ENCODE results near the gene TTC7B. TPM values are rescaled to one million over a fixed set of nuclear protein-coding genes. Genes with fewer than 3 reads are reported as not detected.

The TTC7B gene
- total RNA-seq, 4 donors from 2014 or later: 3.3 to 18.1 (median 10.0) TPM

GRCh38 chr14:90610346-90611040 lies 205.7 kb downstream of the TTC7B start:
- TF ChIP-seq CTCF (IDR thresholded peaks at IDR 0.05): no peak
- no peak for TF ChIP-seq POLR2A (IDR thresholded peaks at IDR 0.05)
- no peaks in the 10 kb centered on the region for H3K27me3 ChIP-seq
- 87 to 92% methylated on average over 10 of the region's 10 CpGs for WGBS, 2 donors
- H3K4me1 ChIP-seq: peaks cover 0 to 20% (median 0%) of the 10 kb centered on the region in 3 donors
- no peaks in the 10 kb centered on the region for H3K36me3 ChIP-seq
- H3K4me3 ChIP-seq: no peak overlapping the region
- no peak for DNase-seq
- no peaks in the 10 kb centered on the region for H3K9me3 ChIP-seq
- H3K27ac ChIP-seq: no peak overlapping the region
- intact Hi-C loops (cut with DNase I): no loop called here

GRCh38 chr14:90609376-90609775 lies 206.9 kb downstream of the TTC7B start:
- intact Hi-C loops (cut with DNase I): no loop called here
- Histone ChIP-seq H3K27ac (peak overlapping the region in 1 of 4 donors; percentile 10), H3K36me3 (no peaks in the 10 kb centered on the region), H3K9me3 (no peaks in the 10 kb centered on the region), H3K4me3 (no peak overlapping the region), H3K27me3 (no peaks in the 10 kb centered on the region), H3K4me1 (peaks cover 0 to 20% (median 0%) of the 10 kb centered on the region in 3 donors)
- 15 to 42% methylated on average over 2 of the region's 2 CpGs for WGBS, 2 donors
- TF ChIP-seq POLR2A (IDR thresholded peaks at IDR 0.05) (no peak), CTCF (IDR thresholded peaks at IDR 0.05) (no peak)
- DNase-seq: no peak

- no peak overlapping the region for H3K4me3 ChIP-seq
- TF ChIP-seq CTCF (IDR thresholded peaks at IDR 0.05): no peak
- TF ChIP-seq POLR2A (IDR thresholded peaks at IDR 0.05): no peak
- DNase-seq: no peak
- H3K36me3 ChIP-seq: no peaks in the 10 kb centered on the region
- H3K9me3 ChIP-seq: no peaks in the 10 kb centered on the region
- no peaks in the 10 kb centered on the region for H3K27me3 ChIP-seq
- intact Hi-C loops (cut with DNase I): no loop called here
- WGBS, 2 donors: 70 to 89% methylated on average over 5 to 7 of the region's 7 CpGs
- peaks cover 0 to 20% (median 0%) of the 10 kb centered on the region in 3 donors for H3K4me1 ChIP-seq
- H3K27ac ChIP-seq: peak overlapping the region in 1 of 4 donors; percentile 10
Observed at GRCh38 chr14:90608929-90609341, 207.3 kb downstream of the TTC7B start.

GRCh38 chr14:90608281-90608680 lies 207.9 kb downstream of the TTC7B start:
- no peaks in the 10 kb centered on the region for H3K27me3 ChIP-seq
- TF ChIP-seq POLR2A (IDR thresholded peaks at IDR 0.05) (no peak), CTCF (IDR thresholded peaks at IDR 0.05) (no peak)
- peaks cover 0 to 20% (median 0%) of the 10 kb centered on the region in 3 donors for H3K4me1 ChIP-seq
- no peaks in the 10 kb centered on the region for H3K9me3 ChIP-seq
- no peaks in the 10 kb centered on the region for H3K36me3 ChIP-seq
- no peak overlapping the region for H3K27ac ChIP-seq
- no peak overlapping the region for H3K4me3 ChIP-seq
- intact Hi-C loops (cut with DNase I): no loop called here
- DNase-seq: no peak
- 76 to 81% methylated on average over 6 to 11 of the region's 11 CpGs for WGBS, 2 donors

GRCh38 chr14:90607141-90607540 lies 209.1 kb downstream of the TTC7B start:
- Histone ChIP-seq H3K4me3 (no peak overlapping the region), H3K4me1 (peaks cover 0 to 23% (median 3%) of the 10 kb centered on the region in 3 donors), H3K36me3 (no peaks in the 10 kb centered on the region), H3K9me3 (no peaks in the 10 kb centered on the region), H3K27me3 (no peaks in the 10 kb centered on the region), H3K27ac (no peak overlapping the region)
- TF ChIP-seq POLR2A (IDR thresholded peaks at IDR 0.05): no peak
- TF ChIP-seq CTCF (IDR thresholded peaks at IDR 0.05): no peak
- WGBS, 2 donors: 89 to 94% methylated on average over 9 to 10 of the region's 10 CpGs
- intact Hi-C loops (cut with DNase I): no loop called here
- no peak for DNase-seq

All from esophagus squamous epithelium (tissue), 5 donors.